ENCODE data around the gene BACE2.

BACE2 gene

DNA sequence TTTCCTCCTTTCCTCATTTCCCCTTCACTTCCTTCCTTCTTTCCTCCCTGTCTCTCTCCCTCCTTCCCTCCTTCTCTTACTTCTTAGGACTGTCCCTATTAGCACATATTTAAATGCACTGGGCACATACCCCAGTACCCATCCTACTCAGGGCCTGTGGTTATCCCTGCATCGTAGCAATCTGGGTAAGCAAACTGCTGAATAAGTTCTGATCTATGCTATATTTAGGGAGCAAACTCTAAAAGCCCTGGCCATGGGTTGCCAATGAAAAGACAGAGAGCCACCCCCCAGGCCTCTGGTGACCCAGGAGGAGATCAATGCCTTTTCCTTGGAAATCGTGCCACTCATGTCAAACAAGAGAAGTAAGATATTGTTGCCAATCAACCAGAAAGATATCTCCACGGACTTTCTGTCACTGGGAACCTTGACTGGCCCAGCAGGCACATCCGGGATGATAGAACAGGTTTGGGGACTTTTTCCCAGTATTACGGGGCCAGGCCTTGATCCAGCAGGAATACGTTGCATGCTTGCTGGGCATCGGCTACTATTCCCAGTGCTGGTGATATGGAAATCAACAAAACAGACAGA lies 154.0 kb downstream of the BACE2 start:
- DNase-seq (ENCODE audit: low spot score), result no peak

DNA sequence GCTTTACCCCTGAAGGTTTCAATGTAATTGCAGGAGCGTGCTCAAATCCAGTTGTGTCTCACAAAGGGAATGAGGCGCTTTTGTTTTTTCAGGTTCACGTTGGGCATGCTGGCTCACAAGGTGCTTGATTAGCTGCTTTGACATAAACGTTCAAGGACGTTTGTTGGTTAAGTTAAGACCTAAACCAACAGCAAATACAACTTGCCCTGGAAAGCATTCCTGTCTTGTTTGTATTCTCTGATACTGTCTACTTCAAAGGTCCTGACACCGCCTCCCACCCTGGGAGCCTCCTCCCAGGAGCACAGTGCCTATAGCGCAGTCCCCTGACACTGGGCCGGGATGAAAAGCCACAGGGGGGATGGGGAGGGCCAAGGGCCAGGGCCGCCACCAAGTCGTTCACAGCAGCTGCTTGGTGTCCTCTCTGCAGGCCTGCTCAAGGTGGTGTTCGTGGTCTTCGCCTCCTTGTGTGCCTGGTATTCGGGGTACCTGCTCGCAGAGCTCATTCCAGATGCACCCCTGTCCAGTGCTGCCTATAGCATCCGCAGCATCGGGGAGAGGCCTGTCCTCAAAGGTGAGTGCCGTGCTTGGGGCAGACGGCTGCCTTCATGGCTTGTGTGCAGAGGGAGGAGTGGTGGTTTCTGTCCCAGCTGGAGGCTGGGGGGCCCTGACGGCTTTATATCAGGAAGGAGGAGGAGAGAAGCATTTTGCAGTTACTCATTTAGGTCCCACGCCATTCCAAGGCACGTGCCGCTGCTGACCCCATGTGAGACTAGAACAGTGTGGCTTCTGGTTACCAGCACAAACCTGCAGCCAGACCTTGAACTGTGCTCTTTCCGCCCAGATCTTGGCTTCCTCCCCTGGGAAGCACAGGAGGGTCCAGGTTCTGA lies 154.8 kb downstream of the BACE2 start:
- no peak for DNase-seq (ENCODE audit: low spot score)

GRCh38 chr21:41325138-41325912 lies 157.4 kb downstream of the BACE2 start:
- no peak for DNase-seq (ENCODE audit: low spot score)

- DNase-seq (ENCODE audit: low spot score), result no peak
Measured at GRCh38 chr21:41326414-41327080, 158.6 kb downstream of the BACE2 start.

GRCh38 chr21:41327753-41328152 lies 159.8 kb downstream of the BACE2 start:
- DNase-seq (ENCODE audit: low spot score), result no peak

- DNase-seq (ENCODE audit: low spot score), result no peak
Measured at GRCh38 chr21:41328660-41329607, 161.0 kb downstream of the BACE2 start.

All from AG08395 (cell line).